Activated CD4-positive, alpha-beta T cell treated with anti-CD3 and anti-CD28 coated beads, Interleukin-2, amount 10 ng/mL, durations not matched to agents 7 days and 5 days (primary cell): ENCODE results near the gene RNGTT. TPM values are rescaled to one million over a fixed set of nuclear protein-coding genes. Genes with fewer than 3 reads are reported as not detected.

ENCODE experiments used
- CTCF ChIA-PET: fragments of 350-600 bp; sonication (Branson Sonifier 250); formaldehyde crosslinking; loops from one replicate; lab custom pipeline; 2021; ENCODE audit warnings: antibody characterized with exemption; lab: Charles Lee
- POLR2A ChIA-PET: fragments of 350-600 bp; sonication (Branson Sonifier 250); formaldehyde crosslinking; loops from one replicate; lab custom pipeline; 2021; ENCODE audit warnings: antibody characterized with exemption; lab: Charles Lee
- DNase-seq: peaks from one replicate; pipeline ENCODE4 v3.0.0-alpha.2; 2020
- H3K27ac Mint-ChIP-seq: one replicate; pipeline ENCODE4 v1.8.0; 2021; ENCODE audit warnings: mild to moderate bottlenecking, moderate library complexity, mixed read lengths
- H3K27me3 Mint-ChIP-seq: one replicate; pipeline ENCODE4 v1.8.0; 2021; ENCODE audit warnings: mixed read lengths
- H3K36me3 Mint-ChIP-seq: one replicate; pipeline ENCODE4 v1.8.0; 2021; ENCODE audit warnings: low read depth, mixed read lengths
- H3K4me1 Mint-ChIP-seq: one replicate; pipeline ENCODE4 v1.8.0; 2021; ENCODE audit warnings: mixed read lengths
- H3K4me3 Mint-ChIP-seq: one replicate; pipeline ENCODE4 v1.8.0; 2021; ENCODE audit warnings: mild to moderate bottlenecking, moderate library complexity, mixed read lengths
- H3K9me3 Mint-ChIP-seq: one replicate; pipeline ENCODE4 v1.8.0; 2021; ENCODE audit warnings: mixed read lengths
- total RNA-seq, 2 experiments: library from RNA; stranded (reverse); gene quantifications; one replicate each; pipeline ENCODE4 v1.2.3, GENCODE V29; 2021

Gene RNGTT
- total RNA-seq, 2 experiments from 2014 or later, result 18.9 to 21.3 TPM

GRCh38 chr6:88890860-88891845 lies 72.3 kb downstream of the RNGTT start:
- Mint-ChIP-seq H3K4me3 (no peak overlapping the region), H3K27ac (no peak overlapping the region)
- CTCF ChIA-PET, result interaction anchor here (2.5 kb wide), 1 partner anchor 10 kb away, joined by 9 read pairs; no protein-coding TSS in a partner anchor

GRCh38 chr6:88890394-88890793 lies 73.0 kb downstream of the RNGTT start:
- H3K4me3 Mint-ChIP-seq, result no peak overlapping the region
- H3K36me3 Mint-ChIP-seq, result peaks cover 21% of the 10 kb centered on the region
- no peak overlapping the region for H3K27ac Mint-ChIP-seq
- CTCF ChIA-PET, result interaction anchor here (2.5 kb wide), 1 partner anchor 11 kb away, joined by 9 read pairs; no protein-coding TSS in a partner anchor
- POLR2A ChIA-PET, result no interaction called here
- H3K27me3 Mint-ChIP-seq, result no peaks in the 10 kb centered on the region
- no peaks in the 10 kb centered on the region for H3K9me3 Mint-ChIP-seq
- no peak for DNase-seq
- H3K4me1 Mint-ChIP-seq, result no peaks in the 10 kb centered on the region

More at GRCh38 chr6:88890860-88891845, 72.3 kb downstream of the RNGTT start:
- Mint-ChIP-seq H3K4me1 (no peaks in the 10 kb centered on the region), H3K36me3 (peaks cover 15% of the 10 kb centered on the region), H3K27me3 (no peaks in the 10 kb centered on the region), H3K9me3 (no peaks in the 10 kb centered on the region)
- POLR2A ChIA-PET, result no interaction called here
- no peak for DNase-seq

GRCh38 chr6:88884361-88884760 lies 79.1 kb downstream of the RNGTT start:
- CTCF ChIA-PET, result no interaction called here
- peaks cover 30% of the 10 kb centered on the region for H3K36me3 Mint-ChIP-seq

GRCh38 chr6:88882536-88882935 lies 80.9 kb downstream of the RNGTT start:
- no peak overlapping the region for H3K4me3 Mint-ChIP-seq
- CTCF ChIA-PET, result interaction anchor here (0.6 kb wide), 1 partner anchor 243 kb away, joined by 3 read pairs; no protein-coding TSS in a partner anchor
- H3K4me1 Mint-ChIP-seq, result no peaks in the 10 kb centered on the region
- H3K27me3 Mint-ChIP-seq, result no peaks in the 10 kb centered on the region
- POLR2A ChIA-PET, result no interaction called here
- DNase-seq, result no peak
- H3K27ac Mint-ChIP-seq, result no peak overlapping the region
- H3K9me3 Mint-ChIP-seq, result peaks cover 2% of the 10 kb centered on the region
- H3K36me3 Mint-ChIP-seq, result peaks cover 27% of the 10 kb centered on the region

More at GRCh38 chr6:88884361-88884760, 79.1 kb downstream of the RNGTT start:
- Mint-ChIP-seq H3K9me3 (peaks cover 2% of the 10 kb centered on the region), H3K27me3 (no peaks in the 10 kb centered on the region), H3K4me1 (no peaks in the 10 kb centered on the region), H3K4me3 (no peak overlapping the region), H3K27ac (no peak overlapping the region)
- DNase-seq, result no peak
- POLR2A ChIA-PET, result no interaction called here

GRCh38 chr6:88881451-88881850 lies 82.0 kb downstream of the RNGTT start:
- Mint-ChIP-seq H3K9me3 (peaks cover 2% of the 10 kb centered on the region), H3K36me3 (peaks cover 20% of the 10 kb centered on the region), H3K4me3 (no peak overlapping the region), H3K27me3 (no peaks in the 10 kb centered on the region), H3K4me1 (no peaks in the 10 kb centered on the region), H3K27ac (no peak overlapping the region)
- no peak for DNase-seq
- ChIA-PET CTCF (no interaction called here), POLR2A (no interaction called here)

- Mint-ChIP-seq H3K9me3 (peaks cover under 1% of the 10 kb centered on the region), H3K4me3 (no peak overlapping the region), H3K4me1 (no peaks in the 10 kb centered on the region), H3K36me3 (peaks cover 8% of the 10 kb centered on the region), H3K27me3 (no peaks in the 10 kb centered on the region), H3K27ac (no peak overlapping the region)
- ChIA-PET POLR2A (no interaction called here), CTCF (no interaction called here)
- DNase-seq, result no peak
These were observed 83.4 kb downstream of the RNGTT start for GRCh38 chr6:88880021-88880420.

- Mint-ChIP-seq H3K36me3 (no peaks in the 10 kb centered on the region), H3K27ac (no peak overlapping the region), H3K27me3 (no peaks in the 10 kb centered on the region), H3K9me3 (no peaks in the 10 kb centered on the region), H3K4me1 (peaks cover 6% of the 10 kb centered on the region), H3K4me3 (no peak overlapping the region)
- CTCF ChIA-PET, result no interaction called here
- POLR2A ChIA-PET, result no interaction called here
- no peak for DNase-seq
These were observed 85.5 kb downstream of the RNGTT start for GRCh38 chr6:88877893-88878292.

GRCh38 chr6:88872962-88873361 lies 90.5 kb downstream of the RNGTT start:
- POLR2A ChIA-PET, result no interaction called here
- H3K27ac Mint-ChIP-seq, result no peak overlapping the region
- H3K27me3 Mint-ChIP-seq, result no peaks in the 10 kb centered on the region
- H3K36me3 Mint-ChIP-seq, result peaks cover 2% of the 10 kb centered on the region
- DNase-seq, result no peak
- peaks cover 13% of the 10 kb centered on the region for H3K4me1 Mint-ChIP-seq
- CTCF ChIA-PET, result interaction anchor here (0.9 kb wide), 1 partner anchor 17 kb away, joined by 3 read pairs; no protein-coding TSS in a partner anchor
- H3K4me3 Mint-ChIP-seq, result no peak overlapping the region
- H3K9me3 Mint-ChIP-seq, result no peaks in the 10 kb centered on the region

- Mint-ChIP-seq H3K4me1 (peaks cover 14% of the 10 kb centered on the region), H3K4me3 (no peak overlapping the region), H3K9me3 (no peaks in the 10 kb centered on the region), H3K27me3 (no peaks in the 10 kb centered on the region), H3K27ac (no peak overlapping the region), H3K36me3 (peaks cover 5% of the 10 kb centered on the region)
- POLR2A ChIA-PET, result no interaction called here
- CTCF ChIA-PET, result interaction anchor here (0.6 to 1.8 kb wide), 3 partner anchors 14 to 963 kb away, joined by 3 to 5 read pairs (median 4); no protein-coding TSS in a partner anchor
- no peak for DNase-seq
These were observed 91.9 kb downstream of the RNGTT start for GRCh38 chr6:88871498-88871897.

GRCh38 chr6:88870717-88871330 lies 92.6 kb downstream of the RNGTT start:
- Mint-ChIP-seq H3K27ac (no peak overlapping the region), H3K9me3 (no peaks in the 10 kb centered on the region), H3K4me1 (peaks cover 19% of the 10 kb centered on the region), H3K36me3 (peaks cover 10% of the 10 kb centered on the region), H3K4me3 (no peak overlapping the region), H3K27me3 (no peaks in the 10 kb centered on the region)
- ChIA-PET CTCF (interaction anchor here (1.0 to 1.8 kb wide), 2 partner anchors 22 to 962 kb away, joined by 4 to 5 read pairs; no protein-coding TSS in a partner anchor), POLR2A (no interaction called here)
- peak; percentile 59 for DNase-seq

- peaks cover 26% of the 10 kb centered on the region for H3K4me1 Mint-ChIP-seq
- POLR2A ChIA-PET, result interaction anchor here (0.6 kb wide), 1 partner anchor 35 kb away, joined by 4 read pairs; no protein-coding TSS in a partner anchor
These were observed 94.0 kb downstream of the RNGTT start for GRCh38 chr6:88869263-88870020.

More at GRCh38 chr6:88869263-88870020, 94.0 kb downstream of the RNGTT start:
- CTCF ChIA-PET, result no interaction called here
- no peaks in the 10 kb centered on the region for H3K27me3 Mint-ChIP-seq
- H3K27ac Mint-ChIP-seq, result no peak overlapping the region
- no peak overlapping the region for H3K4me3 Mint-ChIP-seq
- DNase-seq, result no peak
- H3K36me3 Mint-ChIP-seq, result peaks cover 17% of the 10 kb centered on the region
- no peaks in the 10 kb centered on the region for H3K9me3 Mint-ChIP-seq
